Measurements from ENCODE around the gene WBP2. TPM values are rescaled to one million over a fixed set of nuclear protein-coding genes. Genes with fewer than 3 reads are reported as not detected.
"Not testable (repeated sequence)": the region's sequence is repeated elsewhere in the genome, so short reads cannot be mapped to it uniquely, and the experiment has no call there.

Gene WBP2
- total RNA-seq, 1 donor from 2014 or later, result 125 TPM

DNA sequence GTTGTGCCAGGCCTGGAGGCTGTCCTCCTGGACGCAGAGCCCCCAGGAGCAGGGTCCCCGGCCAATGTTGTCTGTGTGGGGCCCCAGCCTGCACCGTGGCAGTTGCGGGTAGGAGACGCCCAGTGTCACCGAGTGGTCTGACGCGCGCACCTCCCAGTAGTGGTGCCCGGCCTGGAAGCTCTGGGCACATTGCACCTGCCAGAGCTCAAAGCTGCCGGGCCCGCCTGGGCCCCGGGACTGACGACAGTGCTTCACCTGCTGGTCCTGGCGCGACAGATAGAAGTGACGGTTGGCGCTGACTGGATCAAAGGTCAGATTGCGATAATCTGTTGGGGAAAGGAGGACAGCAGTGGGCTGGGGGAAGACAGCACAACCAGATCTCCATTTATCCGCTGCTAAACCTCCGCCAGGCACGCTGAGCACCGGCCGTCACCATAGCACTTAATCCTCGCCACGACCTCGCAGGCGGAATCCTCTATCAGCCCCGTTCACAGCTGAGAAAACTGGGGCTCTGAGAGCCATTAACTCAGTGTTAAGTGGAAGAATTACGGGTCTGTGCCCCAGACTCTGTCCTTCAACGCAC lies 36.0 kb upstream of the WBP2 start:
- no peak for DNase-seq (ENCODE audit: low spot score)

DNA sequence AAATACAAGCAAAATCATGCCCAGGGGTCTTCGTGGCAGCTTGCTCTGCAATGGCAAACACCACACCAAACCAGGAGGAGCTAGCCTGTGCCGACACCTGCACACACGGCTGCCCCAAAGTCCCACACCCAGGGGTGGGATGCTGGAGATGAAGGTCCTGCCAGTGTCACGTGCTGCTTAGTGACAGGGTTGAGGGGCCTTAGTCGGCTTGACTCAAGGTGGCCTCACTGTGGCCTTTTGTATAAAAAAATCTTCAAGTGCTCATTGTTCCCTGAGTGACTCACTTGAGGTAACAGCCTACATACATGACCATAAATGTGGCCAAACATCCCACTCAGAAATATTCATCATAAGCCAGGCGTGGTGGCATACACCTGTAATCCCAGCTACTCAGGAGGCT lies 34.3 kb upstream of the WBP2 start:
- no peak for DNase-seq (ENCODE audit: low spot score)

DNA sequence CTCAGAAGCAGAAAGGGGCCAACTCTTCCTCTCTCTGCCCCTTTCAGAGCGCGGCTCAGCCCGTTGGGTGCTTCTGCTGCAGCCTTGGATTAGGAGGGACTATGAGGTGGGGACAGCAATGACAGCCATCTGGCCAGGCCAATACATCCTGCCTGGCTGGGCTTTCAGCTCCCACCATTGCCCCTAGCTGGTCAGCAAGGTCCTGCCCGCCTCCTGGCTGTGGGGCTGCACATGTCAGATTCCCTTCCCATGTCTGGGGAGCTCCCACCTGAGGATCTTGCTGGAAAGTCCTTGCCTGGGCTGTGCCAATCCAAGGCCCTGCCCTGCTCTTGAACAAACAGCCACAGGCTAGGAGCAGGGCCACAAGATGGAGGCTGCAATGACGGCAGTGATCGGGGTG lies 33.3 kb upstream of the WBP2 start:
- DNase-seq (ENCODE audit: low spot score), result no peak

DNA sequence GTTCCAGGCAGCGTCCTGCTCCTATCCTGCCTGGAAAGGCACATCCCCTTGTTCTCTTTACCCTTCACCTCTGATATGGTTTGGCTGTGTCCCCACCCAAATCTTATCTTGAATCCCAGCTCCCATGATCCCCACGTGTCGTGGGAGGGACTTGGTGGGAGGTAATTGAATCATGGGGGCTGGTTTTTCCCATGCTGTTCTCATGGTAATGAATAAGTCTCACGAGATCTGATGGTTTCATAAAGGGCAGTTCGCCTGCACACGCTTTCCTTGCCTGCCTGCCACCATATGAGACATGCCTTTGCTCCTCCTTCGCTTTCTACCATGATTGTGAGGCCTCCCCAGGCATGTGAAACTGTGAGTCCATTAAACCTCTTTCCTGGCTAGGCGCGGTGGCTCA lies 30.7 kb upstream of the WBP2 start:
- DNase-seq (ENCODE audit: low spot score), result not testable (repeated sequence)

DNA sequence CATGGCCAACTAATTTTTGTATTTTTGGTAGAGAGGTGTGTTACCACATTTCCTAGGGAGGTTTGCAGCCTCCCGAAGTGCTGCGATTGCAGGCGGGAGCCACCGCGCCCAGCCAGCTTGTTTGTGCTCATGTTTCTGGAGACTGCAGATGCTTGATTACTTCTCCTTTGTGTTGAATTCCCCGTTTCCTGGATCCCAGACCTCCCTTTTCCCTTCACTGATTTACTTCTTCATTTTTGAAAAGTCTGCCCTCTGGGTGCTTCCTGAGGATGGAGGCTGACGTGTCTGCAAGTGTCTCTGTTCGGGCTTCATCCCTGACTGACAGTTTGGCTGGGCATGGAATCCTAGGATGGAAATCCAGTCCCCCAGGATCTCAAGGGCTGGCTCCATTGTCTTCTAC lies 30.3 kb upstream of the WBP2 start:
- no peak for DNase-seq (ENCODE audit: low spot score)

DNA sequence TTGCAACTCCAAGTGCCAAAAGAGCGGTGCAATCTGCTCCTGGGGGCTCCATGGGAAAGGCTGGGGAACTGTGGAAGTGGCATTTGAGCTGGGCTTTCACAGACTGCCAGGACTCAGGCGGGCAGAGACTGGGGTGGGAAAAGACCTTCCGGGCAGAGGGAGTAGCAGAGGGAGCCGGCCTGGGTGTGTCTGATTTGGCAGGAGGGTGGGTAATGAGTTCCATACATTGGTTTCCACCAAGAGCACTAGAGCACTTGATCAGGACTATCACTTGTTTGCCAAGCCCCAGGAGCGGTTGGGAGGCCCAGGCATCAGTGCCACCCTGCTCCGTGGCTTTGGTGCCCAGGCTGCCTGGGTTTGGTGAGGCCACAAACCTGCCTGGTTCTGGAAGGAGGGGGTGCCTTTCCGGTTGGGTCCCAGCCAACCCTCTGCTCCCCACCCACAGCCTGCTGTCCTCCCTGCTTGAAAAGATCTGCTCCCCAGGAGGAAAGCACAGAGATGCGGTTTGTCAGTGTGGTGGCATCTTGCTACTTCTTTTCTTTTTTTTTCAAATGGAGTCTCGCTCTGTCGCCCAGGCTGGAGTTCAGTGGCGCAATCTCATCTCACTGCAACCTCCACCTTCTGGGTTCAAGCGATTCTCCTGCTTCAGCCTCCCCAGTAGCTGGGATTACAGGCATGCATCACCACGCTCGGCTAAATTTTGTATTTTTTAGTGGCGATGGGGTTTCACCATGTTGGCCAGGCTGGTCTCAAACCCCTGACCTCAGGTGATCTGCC lies 26.7 kb upstream of the WBP2 start:
- DNase-seq (ENCODE audit: low spot score), result no peak

DNA sequence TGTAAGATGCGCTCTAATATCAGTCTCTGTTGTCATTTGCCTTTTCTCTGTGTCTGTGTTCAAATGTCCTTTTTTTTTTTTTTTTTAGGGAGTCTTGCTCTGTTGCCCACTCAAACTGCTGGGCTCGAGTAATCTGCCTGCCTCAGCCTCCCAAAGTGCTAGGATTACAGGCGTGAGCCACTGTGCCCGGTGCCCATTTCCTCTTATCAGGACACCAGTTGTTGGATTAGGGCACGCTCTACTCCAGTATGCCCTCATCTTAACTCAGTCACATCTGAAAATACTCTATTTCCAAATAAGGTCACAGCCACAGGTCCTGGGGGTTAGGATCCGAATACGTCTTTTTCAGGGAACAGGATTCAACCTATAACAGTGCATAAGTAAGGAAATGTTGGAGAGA lies 25.1 kb upstream of the WBP2 start:
- no peak for DNase-seq (ENCODE audit: low spot score)

DNA sequence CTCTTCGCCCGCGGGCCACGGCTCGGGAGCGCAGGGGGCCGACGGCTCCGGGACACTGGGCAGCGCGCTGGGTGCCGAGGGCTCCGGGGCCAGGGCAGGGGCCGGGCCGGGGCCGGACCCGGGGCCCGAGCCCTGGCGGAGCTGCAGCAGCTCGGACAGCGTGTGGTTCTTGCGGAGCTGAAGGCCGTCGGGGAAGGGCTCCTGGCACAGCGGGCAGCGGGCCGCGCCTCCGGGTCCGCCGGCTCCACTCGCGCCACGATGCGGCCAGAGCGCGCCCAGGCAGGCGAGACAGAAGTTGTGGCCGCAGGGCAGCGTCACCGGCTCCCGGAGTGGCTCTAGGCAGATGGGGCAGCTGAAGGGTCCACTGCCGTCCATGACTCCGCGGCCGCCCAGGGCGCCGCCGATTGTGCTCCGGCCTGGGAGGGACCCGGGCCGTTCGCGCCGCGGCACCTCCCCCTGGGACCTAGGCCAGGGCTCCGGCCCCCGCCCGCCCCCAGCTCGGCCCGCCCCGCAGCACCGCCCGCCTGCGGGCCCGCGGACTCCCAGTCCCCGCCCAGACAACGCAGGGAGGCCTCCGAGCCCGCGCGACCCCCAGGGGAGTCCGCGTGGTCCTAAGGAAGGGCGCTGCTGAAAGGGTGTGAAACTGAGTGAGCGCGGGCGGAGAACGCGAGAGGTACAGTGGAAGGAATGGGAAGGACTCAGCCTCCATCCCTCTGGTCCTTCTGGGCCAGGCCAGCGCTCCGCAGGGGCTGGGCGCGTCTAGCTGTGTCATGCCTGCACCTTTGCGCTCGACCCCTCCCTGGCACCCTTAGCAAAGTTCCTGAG lies 23.3 kb upstream of the WBP2 start, which contains the start of gene TRIM47:
Gene TRIM47, minus strand, starts transcription at position 408 of the 825 bp plus-strand sequence. Its CDS starts 33 bp downstream, at position 375.
- DNase-seq (ENCODE audit: low spot score), result no peak

DNA sequence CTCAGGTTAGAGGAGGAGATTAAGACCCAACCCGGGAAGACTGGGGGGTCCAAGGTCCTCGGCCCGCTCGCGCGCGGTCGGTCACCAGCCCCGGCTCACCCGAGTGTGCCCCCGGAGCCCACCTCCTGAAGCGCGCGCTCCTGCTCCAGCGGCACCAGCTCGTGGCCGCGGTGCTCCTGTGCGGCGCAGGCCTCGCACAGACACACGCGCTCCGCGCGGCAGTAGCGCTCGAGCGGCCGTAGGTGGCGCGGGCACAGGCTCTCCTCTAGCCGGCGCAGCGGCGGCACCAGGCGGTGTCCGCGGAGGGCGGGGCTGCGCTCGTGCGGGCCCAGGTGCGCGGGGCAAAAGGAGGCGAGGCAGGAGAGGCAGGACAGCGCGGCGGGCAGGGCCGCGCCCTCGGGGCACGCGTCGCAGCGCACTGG lies 22.6 kb upstream of the WBP2 start:
- DNase-seq (ENCODE audit: low spot score), result no peak

DNA sequence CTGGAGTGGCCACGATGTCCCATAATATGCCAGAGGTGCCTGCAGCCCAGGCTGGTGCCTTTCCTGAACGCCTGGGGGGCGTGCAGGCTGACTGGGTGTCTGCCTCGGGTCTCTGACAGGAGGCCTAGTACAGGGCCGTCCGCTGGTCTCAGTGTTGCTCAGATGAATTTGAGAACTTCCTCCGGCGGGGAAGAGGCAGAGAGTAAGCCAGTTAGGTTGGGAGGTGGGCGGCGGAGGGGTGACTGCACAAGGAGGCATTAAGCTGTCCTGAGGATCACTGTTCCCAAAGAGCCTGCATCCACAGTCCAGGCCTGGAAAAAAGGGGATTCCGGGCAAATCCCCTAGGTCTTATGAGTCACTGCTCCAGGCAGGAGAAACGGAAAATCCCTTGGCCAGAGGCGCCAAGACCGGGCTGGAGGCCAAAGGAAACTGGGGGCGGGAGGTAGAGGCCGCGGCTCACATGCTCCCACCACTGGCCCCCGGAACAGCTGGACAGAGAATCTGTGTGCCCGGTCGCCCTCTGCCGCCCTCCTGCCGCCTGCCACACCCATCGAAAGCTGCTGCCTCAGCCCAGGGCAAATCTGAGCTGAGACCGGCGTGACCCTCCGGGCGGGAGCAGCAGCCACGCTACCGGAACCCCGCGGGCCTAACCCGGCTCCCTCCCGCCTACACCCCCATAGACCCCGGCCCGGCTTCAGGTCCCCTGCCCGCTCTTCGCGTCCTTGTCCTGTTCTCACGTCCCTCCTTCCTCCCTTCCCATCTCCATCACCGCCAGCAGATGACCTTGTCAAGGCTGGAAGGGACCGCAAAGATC lies 22.0 kb upstream of the WBP2 start:
- peak; percentile 96 for DNase-seq (ENCODE audit: low spot score)

DNA sequence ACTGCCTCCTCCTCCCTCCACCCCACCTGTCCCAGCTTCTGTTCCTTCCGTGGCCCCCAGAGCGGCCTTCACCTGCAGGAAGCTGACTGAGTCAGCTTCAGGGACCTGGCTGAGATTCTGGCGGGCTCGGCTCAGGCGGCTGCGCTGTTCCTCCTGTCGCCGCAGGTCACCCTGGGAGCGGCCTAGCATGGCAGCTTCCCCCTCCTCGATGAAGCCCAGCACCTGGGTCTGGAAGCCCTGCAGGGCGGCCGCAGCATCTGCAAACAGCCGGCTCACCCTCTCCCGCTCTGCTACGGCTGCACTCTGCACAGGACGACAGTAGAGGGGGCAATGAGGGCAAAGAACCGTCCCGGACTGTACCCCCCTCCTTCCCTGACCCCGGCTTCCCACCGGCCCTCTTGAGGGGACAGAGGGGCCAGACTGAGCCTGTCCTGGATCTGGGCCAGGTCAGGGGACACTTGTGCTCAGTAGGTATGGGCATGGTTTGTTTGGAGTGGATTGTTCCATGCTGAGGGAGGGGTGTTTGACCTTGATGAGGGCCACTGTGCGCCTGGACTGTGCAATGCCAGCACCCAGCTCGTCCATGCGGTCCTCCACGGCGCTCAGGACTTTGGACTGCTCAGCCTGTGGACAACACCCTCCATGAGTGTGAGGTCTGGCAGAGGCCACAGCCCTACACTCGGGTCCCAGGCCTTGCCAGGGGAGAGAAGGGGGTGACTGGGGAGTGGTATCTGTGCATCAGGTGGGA lies 21.2 kb upstream of the WBP2 start:
- no peak for DNase-seq (ENCODE audit: low spot score)

DNA sequence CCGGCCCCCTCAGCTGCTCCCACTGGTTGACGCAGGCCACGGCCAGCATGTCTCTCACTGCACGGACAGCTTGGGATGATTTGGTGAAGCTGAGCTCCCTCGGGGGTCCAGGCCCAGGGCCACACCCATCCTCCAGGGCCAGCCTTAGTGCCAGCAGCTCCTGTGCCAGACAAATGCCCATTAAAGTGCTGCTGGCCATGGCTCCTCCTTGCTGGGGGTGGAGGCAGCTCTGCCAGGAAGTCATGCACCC lies 20.7 kb upstream of the WBP2 start:
- DNase-seq (ENCODE audit: low spot score), result no peak

DNA sequence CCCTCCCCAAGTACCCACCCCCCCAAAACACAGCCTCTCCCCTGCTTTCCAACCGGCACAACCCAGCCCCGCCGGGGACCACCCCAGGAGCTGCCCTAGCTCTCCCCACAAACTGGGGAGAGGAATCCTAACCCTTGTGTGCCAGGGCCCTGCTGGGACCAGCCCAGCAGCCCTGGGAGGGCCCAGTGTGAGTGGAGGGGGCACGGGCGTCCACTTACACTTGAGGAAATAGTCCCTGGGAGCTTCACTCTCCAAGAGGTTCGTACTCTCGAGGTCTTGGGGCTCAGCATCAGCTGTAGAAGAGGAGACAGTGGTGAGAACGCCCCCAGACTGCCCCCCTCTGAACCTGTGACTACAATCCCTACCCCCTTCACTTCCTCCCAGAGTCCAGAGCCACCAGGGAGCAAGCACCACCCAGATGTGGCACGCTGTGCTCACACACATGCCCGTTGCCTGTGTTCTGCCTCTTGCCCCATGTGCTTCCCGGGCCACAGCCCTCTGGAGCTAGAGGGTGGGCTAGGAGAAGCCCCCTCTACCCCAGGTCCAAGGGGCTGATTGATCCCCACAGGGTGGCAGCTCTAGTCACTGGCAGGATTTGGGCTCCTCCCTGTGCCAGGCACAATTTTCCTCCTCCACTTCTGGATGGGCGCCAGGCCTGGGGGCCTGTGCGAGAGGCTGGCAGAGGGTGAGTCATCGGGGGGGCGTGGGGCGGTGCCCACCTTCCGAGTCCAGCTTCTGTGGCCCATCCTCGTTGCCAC lies 20.2 kb upstream of the WBP2 start:
- DNase-seq (ENCODE audit: low spot score), result no peak

DNA sequence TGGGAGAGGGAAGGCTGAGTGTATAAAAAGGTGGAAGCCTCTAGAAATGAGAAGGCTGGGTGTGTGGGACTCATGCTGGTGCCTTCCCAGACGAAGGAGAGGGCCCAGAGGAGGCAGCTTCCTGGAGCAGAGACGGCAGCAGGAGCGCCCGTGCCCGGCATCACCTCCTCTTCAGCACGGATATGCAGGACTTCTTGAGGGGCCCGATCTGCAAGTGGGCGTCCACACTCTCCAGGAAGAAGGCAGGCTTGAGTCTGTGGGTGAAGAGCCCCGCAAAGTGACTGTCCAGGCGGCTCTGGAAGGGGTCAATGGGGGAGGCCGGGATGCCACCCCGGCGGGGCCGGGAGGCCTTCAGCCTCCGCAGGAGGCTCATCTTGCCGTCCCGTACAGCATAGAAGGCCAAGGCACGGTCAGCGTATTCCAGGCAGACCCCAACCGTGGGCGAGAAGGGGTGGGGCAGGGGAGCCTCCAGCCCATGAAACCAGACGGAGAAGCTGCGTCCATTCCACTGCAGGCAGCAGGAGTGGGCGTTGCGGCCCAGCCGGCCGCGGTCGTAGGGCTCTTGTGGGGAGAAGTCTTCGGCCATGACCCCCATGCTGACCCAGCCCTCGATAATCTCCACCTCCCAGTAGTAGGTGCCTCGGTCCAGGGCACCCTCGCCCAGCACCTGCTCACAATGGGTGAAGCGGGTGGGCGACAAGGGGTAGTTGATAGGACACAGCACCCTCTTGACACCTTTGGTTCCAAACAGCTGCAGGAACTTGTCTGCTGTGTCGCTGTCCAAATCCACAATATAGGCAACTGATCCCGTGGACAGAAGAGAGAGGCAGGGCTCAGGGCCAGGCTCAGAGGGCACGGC lies 19.4 kb upstream of the WBP2 start:
- no peak for DNase-seq (ENCODE audit: low spot score)

DNA sequence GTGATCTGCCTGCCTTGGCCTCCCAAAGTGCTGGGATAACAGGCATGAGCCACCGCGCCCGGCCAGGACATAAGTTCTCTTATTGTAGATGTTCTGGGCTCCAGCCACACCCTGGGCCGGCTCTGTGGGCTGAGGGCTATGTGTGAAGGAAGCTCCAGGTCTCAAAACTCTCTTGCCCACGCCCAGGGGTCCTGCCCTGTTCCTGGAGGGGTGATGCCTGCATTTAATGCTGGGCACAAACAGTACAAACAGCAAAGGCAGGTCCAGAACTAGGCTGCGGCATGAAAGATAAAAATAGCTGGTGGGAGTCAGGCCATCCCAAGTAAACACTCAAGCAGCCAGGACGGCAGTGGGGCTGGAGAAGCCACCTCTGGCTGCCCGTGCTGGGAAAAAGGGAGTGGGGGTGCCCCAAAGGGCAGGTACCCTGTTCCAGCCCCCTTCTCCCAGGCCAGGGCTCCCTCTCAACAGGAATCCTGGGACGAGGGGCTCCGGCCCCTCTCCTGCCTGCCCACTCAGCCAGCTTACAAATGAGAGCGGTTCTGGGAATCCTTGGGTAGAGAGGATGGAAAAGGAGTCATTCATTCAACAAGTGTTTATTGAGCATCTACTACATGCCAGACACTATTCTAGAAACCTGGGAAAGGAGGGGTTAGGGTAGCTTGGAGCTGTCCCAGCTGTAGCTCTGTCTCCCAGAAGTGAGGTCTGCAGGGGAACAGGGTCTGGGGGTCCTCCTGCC lies 18.6 kb upstream of the WBP2 start:
- no peak for DNase-seq (ENCODE audit: low spot score)

DNA sequence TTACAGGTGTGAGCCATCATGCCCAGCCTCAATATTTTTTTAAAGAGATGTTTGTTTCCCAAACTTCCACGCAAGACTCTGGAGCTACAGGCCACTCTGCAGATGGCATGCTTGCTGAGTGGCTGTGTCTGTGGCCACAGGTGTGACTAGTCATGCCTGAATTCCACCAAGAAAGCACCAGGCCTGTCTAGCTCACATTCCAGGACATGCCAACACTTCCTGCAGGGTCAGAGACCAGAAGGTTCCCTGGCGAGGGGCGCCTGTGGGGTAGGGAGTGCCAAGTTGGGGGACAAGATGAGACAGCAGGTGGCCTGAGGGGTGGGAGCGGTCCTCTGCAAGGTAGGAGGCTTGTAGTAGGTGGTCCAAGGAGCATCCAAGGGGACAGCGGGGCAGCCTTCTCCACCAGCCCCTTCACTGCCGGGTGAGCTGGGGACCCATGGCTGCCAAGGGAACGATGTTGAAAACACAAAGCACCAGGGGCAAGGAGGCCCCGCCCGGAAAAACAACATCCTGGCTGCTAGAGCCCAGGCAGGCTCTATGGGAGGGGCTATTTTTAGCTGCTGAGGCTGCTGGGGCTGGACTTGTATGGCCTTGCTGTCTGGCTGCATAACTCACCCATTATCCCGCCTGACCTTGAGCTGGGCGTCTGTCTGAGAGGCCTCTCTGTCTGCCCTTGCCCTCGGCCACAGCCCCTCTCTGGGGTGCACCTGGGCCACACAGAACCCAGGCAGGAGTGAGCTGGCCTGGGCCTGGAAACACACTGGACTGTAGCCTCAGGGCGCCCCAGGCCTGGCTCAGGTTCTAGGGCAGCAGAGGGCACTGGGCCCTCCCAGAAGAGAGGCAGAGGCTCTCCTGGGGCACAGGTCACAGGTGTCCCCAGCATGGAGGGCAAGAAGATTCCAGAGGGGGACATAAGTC lies 17.6 kb upstream of the WBP2 start:
- no peak for DNase-seq (ENCODE audit: low spot score)

DNA sequence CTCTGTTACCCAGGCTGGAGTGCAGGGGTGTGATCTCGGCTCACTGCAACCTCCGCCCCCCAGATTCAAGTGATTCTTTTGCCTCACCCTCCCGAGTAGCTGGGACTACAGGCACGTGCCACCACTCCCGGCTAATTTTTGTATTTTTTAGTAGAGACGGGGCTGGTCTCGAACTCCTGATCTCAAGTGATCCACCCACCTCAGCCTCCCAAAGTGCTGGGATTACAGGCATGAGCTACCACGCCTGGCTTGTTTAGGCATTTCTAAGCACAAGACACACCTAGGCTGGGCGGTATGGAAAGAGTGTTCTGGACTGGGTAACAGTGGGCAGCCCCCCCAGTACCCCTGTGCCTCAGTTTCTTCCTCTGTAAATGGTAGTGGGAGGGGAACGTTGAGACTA lies 15.1 kb upstream of the WBP2 start:
- DNase-seq (ENCODE audit: low spot score), result not testable (repeated sequence)
